ENCODE results near the gene FER1L5. TPM values are rescaled to one million over a fixed set of nuclear protein-coding genes. Genes with fewer than 3 reads are reported as not detected.

Gene FER1L5
- total and polyA plus RNA-seq, 9 of the 15 experiments (the other 6 are each of a cell fraction or from before 2014, with no cell fraction given), result 0.01 TPM; not detected in 6

- Histone ChIP-seq H3K4me1 (replicated peaks in 1 of 2; ENCODE audit: control insufficient read depth in 2 of 2, insufficient read depth in 2 of 2, low read length in 2 of 2) (no peaks in the 10 kb centered on the region; a peak in 1 of 5 replicates), H2AFZ (ENCODE audit: low read depth, low read length) (no peak overlapping the region), H3K9me3 (replicated peaks; ENCODE audit: control insufficient read depth, insufficient read depth, low read depth, low read length) (no peaks in the 10 kb centered on the region), H3K9ac (ENCODE audit: insufficient read depth in 1 of 2, low read depth in 2 of 2, low read length in 2 of 2) (no peak overlapping the region), H3K4me3 (no peak overlapping the region), H3K27me3 (ENCODE audit: control insufficient read depth in 2 of 2, insufficient read depth in 2 of 2, low read length in 2 of 2) (no peaks in the 10 kb centered on the region), H4K20me1 (replicated peaks; ENCODE audit: control insufficient read depth, insufficient read depth, low read length) (no peaks in the 10 kb centered on the region), H3K36me3 (ENCODE audit: control insufficient read depth, insufficient read depth, low read length) (peaks cover 7% of the 10 kb centered on the region; the same call in 2 of the 3 replicates), H3K4me2 (ENCODE audit: insufficient read depth, low read length) (no peak overlapping the region), H3K27ac (ENCODE audit: extremely low read depth, low read depth, low read length) (no peak overlapping the region), H3K9me1 (ENCODE audit: control insufficient read depth, insufficient read depth, low read length) (no peaks in the 10 kb centered on the region), H3K79me2 (ENCODE audit: control insufficient read depth, insufficient read depth, low read length) (no peaks in the 10 kb centered on the region)
- intact Hi-C loops (cut with micrococcal nuclease) (no loop called here), in situ Hi-C loops (cut with MboI) (no loop called here)
- FAIRE-seq (no peak), DNase-seq (ENCODE audit: extremely low read depth in 1 of 4, low spot score in 3 of 4) (no peak), ATAC-seq (no peak)
- TF ChIP-seq ZNF699 (CRISPR knock-in tag; IDR thresholded peaks at IDR 0.05; ENCODE audit: insufficient replicate concordance) (no peak), TCF7 (IDR thresholded peaks at IDR 0.05; ENCODE audit: borderline replicate concordance) (no peak), EHMT2 (IDR thresholded peaks at IDR 0.05) (no peak)
- BruUV-seq (replicated peaks), result no TSS peak
- ChIA-PET CTCF (ENCODE audit: low intra/inter-chr PET ratio) (no interaction called here), POLR2A (interaction anchor here (1.3 kb wide), 1 partner anchor 9 kb away, joined by 6 read pairs; no protein-coding TSS in a partner anchor)
Measured at GRCh38 chr2:96716388-96716787, 73.8 kb downstream of the FER1L5 start.

- Histone ChIP-seq H3K9ac (ENCODE audit: insufficient read depth in 1 of 2, low read depth in 2 of 2, low read length in 2 of 2) (no peak overlapping the region), H2AFZ (ENCODE audit: low read depth, low read length) (no peak overlapping the region), H3K27ac (ENCODE audit: extremely low read depth, low read depth, low read length) (no peak overlapping the region), H3K4me3 (no peak overlapping the region), H3K4me2 (ENCODE audit: insufficient read depth, low read length) (no peak overlapping the region), H3K36me3 (ENCODE audit: control insufficient read depth, insufficient read depth, low read length) (peaks cover 26% of the 10 kb centered on the region; the same call in 2 of the 3 replicates), H3K27me3 (ENCODE audit: control insufficient read depth in 2 of 2, insufficient read depth in 2 of 2, low read length in 2 of 2) (no peaks in the 10 kb centered on the region), H4K20me1 (replicated peaks; ENCODE audit: control insufficient read depth, insufficient read depth, low read length) (no peaks in the 10 kb centered on the region), H3K9me3 (replicated peaks; ENCODE audit: control insufficient read depth, insufficient read depth, low read depth, low read length) (no peaks in the 10 kb centered on the region), H3K79me2 (ENCODE audit: control insufficient read depth, insufficient read depth, low read length) (no peaks in the 10 kb centered on the region), H3K9me1 (ENCODE audit: control insufficient read depth, insufficient read depth, low read length) (no peaks in the 10 kb centered on the region), H3K4me1 (replicated peaks in 1 of 2; ENCODE audit: control insufficient read depth in 2 of 2, insufficient read depth in 2 of 2, low read length in 2 of 2) (no peaks in the 10 kb centered on the region)
- 82% methylated on average over 4 of the region's 4 CpGs for WGBS (ENCODE audit: insufficient coverage, low coverage, missing lambda C conversion rate)
- ChIA-PET POLR2A (interaction anchor here (0.8 kb wide), 1 partner anchor 21 kb away, joined by 3 read pairs; no protein-coding TSS in a partner anchor), CTCF (ENCODE audit: low intra/inter-chr PET ratio) (no interaction called here)
- ATAC-seq, result no peak
- DNase-seq (ENCODE audit: extremely low read depth in 1 of 4, low spot score in 3 of 4), result no peak
- in situ Hi-C loops (cut with MboI), result no loop called here
- no peak for FAIRE-seq
- intact Hi-C loops (cut with micrococcal nuclease), result no loop called here
- BruUV-seq (replicated peaks), result no TSS peak
- TF ChIP-seq KLF6 (CRISPR knock-in tag; IDR thresholded peaks at IDR 0.05; ENCODE audit: borderline replicate concordance) (no peak), ZNF316 (IDR thresholded peaks at IDR 0.05) (no peak), PURB (CRISPR knock-in tag; IDR thresholded peaks at IDR 0.05; ENCODE audit: low read depth) (no peak), HIVEP1 (CRISPR knock-in tag; IDR thresholded peaks at IDR 0.05) (no peak), SRSF3 (IDR thresholded peaks at IDR 0.05; ENCODE audit: insufficient read depth, low read length) (no peak), MECOM (CRISPR knock-in tag; IDR thresholded peaks at IDR 0.05) (no peak), MLX (CRISPR knock-in tag; conservative IDR thresholded peaks at IDR 0.05) (no peak), CEBPZ (IDR thresholded peaks at IDR 0.05; ENCODE audit: borderline replicate concordance, low read depth, low read length) (no peak), EHMT2 (IDR thresholded peaks at IDR 0.05) (no peak)
Measured at GRCh38 chr2:96726131-96726530, 83.6 kb downstream of the FER1L5 start.
